Stimulated activated CD8-positive, alpha-beta memory T cell treated with anti-CD3 and anti-CD28 coated beads, Interleukin-7, amount 100 ng/mL, for 4 hours (primary cell): ENCODE data around the gene GSPT2.
"Not testable (repeated sequence)": the region's sequence is repeated elsewhere in the genome, so short reads cannot be mapped to it uniquely, and the experiment has no call there.

Experiments used
- DNase-seq, 2 donors: peaks; one replicate each; pipeline ENCODE4 v3.0.0-alpha.2; 2020; ENCODE audit warnings: low read depth in 2 of 2

The GSPT2 gene

GRCh38 chrX:51743179-51743957 is at the start of gene GSPT2:
TSS of gene GSPT2 (plus strand) at chrX:51743442. CDS start at chrX:51743627, 185 bp downstream.
- DNase-seq, result peak; percentile 9 to 30

GRCh38 chrX:51694254-51694653 is 49.0 kb upstream of the GSPT2 start:
- DNase-seq, result no peak

GRCh38 chrX:51697397-51697796 is 45.8 kb upstream of the GSPT2 start:
- DNase-seq, result no peak

GRCh38 chrX:51710277-51711164 is 32.7 kb upstream of the GSPT2 start, which contains the start of gene CENPVL1:
TSS of gene CENPVL1 (plus strand) at chrX:51710512. CDS start at chrX:51710512, 0 bp downstream.
- not testable (repeated sequence) for DNase-seq

GRCh38 chrX:51712943-51713647 is 30.1 kb upstream of the GSPT2 start:
- not testable (repeated sequence) for DNase-seq

GRCh38 chrX:51728202-51728601 is 15.0 kb upstream of the GSPT2 start:
- DNase-seq, result no peak

- no peak for DNase-seq
Observed at GRCh38 chrX:51737091-51737490, 6.2 kb upstream of the GSPT2 start.

GRCh38 chrX:51742586-51742985 is 656 bp upstream of the GSPT2 start:
- no peak for DNase-seq

- DNase-seq, result no peak
Observed at GRCh38 chrX:51747671-51748070, 4.4 kb downstream of the GSPT2 start.

- no peak for DNase-seq
Observed at GRCh38 chrX:51759055-51759839, 16.0 kb downstream of the GSPT2 start.

- DNase-seq, result no peak
Observed at GRCh38 chrX:51760657-51761056, 17.4 kb downstream of the GSPT2 start.

GRCh38 chrX:51766546-51766945 is 23.3 kb downstream of the GSPT2 start:
- DNase-seq, result no peak

GRCh38 chrX:51776851-51777250 is 33.6 kb downstream of the GSPT2 start:
- DNase-seq, result no peak

GRCh38 chrX:51779306-51779705 is 36.1 kb downstream of the GSPT2 start:
- DNase-seq, result no peak

GRCh38 chrX:51795136-51795535 is 51.9 kb downstream of the GSPT2 start:
- DNase-seq, result no peak
